Measurements from ENCODE around the gene SEZ6.

- TF ChIP-seq CTCF (IDR thresholded peaks at IDR 0.05) (no peak), EZH2 (IDR thresholded peaks at IDR 0.05) (no peak)
These were observed 57.0 kb downstream of the SEZ6 start for GRCh38 chr17:28948873-28949184.

Measured in neural progenitor cell (in vitro differentiated cells).